Stimulated activated CD4-positive, alpha-beta T cell treated with anti-CD3 and anti-CD28 coated beads, Interleukin-2, amount 100 ng/mL, for 24 hours (primary cell): ENCODE data around the gene HIVEP2.
A peak's percentile ranks its signal among the peaks of the same experiment; 100 is the strongest.

Experiments used
- DNase-seq, 2 donors: peaks; one replicate each; pipeline ENCODE4 v3.0.0-alpha.2; 2020

The HIVEP2 gene

GRCh38 chr6:142945446-142946180, 637 bp upstream of the HIVEP2 start:
- peak; percentile 53 to 67 for DNase-seq

DNA sequence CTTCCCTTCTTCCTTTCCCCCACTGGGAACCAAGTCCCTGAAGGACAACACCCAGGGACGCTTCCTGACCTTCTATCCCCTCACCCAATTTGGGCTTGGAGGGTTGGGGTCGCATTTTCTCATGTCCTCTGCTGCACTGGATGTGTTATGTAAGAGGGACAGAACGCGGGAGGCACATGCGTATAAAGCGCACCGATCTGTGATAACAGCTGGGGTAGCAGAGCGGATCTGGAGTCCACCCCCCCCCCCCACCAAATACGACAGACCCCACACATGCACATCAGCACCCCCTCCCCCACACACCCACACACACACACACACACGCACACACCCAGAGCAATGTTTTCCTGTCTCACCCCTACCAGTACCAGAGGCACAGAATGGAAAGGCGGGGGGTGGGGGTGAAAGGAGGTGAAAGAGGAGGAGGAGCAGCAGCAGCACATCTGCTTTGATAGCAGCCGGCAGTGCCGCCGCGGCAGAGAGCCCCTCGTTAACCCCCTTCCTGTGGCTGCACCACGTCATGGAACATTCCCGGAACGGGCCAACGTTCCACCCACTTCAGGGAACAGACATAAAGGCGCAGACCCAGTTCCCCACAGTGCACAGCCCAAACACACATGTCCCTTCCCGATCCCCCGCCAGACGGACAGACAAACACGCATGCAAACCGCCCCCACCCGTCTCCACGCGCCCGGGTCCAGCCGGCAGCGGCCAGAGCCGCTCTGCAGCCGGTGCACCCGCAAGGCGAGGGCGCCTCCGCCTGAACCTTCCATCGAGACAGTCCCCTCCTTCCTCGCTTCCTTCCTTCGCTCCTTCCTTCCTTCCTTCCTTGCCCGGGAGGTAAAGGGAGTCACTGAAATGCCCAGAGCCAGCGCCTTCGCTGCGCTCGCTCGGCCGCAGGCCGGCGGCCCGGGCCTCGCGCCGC, 590 bp downstream of the HIVEP2 start:
- peak; percentile 91 for DNase-seq

GRCh38 chr6:142943711-142944123, 1.3 kb downstream of the HIVEP2 start:
- peak; percentile 25 to 51 for DNase-seq

- DNase-seq: no peak
Observed at GRCh38 chr6:142942805-142943227, 2.2 kb downstream of the HIVEP2 start.

GRCh38 chr6:142942238-142942637, 2.7 kb downstream of the HIVEP2 start:
- DNase-seq: no peak

- DNase-seq: no peak
Observed at GRCh38 chr6:142941018-142941417, 4.0 kb downstream of the HIVEP2 start.

DNA sequence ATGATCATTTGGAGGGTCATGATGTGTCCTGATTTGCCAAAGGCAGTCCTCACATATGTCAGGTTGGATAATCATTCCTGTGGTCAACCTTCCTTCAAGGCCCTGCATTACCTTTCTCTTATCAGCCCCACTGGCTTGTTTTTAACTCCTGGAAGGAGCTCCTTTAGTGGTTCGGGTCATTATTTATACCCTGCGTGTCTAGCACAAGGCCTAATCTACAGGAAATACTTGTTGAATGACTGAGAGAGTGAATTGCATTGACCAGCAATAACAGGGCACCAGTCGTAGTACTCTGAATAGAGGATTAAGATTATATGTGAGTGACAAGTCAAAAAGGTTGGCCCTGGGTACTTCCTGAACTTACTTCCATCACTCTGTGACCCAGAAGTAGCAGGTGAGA, 4.5 kb downstream of the HIVEP2 start:
- no peak for DNase-seq

DNA sequence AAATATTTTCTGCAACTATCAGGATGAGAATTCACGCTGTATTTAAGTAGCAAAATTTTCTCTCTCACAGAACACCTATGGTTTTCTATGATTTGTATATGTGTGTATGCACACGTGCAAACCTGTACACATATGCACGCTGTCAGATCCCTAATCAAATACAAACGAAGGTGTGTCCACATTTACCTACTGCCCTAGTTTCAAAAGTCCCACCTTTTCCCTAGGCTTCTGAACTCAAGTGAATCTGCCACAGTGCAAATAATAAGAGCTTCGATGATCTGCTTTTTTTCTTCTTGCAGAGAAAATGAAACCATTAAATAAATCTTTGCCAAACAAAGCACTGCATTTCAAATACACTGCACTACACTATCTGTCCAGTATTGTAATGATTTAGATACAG, 6.5 kb downstream of the HIVEP2 start:
- no peak for DNase-seq

DNA sequence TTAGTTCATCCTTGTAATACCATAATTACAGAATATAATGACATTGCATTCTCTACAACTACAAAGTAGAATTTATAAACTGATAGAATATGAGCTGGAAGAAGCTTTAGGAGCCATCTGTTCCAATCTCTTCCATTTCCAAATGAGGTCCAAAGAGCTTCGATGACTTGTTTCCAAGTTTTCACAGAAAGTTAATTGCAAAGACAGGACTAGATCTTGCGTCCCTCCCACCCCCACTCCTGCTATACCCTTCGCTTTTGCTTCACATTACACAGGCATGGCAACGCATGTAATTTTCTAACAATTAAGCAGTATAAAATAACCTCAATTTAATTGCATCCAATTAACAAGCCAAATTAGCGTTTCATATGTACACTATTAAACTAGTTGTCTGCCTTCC, 7.0 kb downstream of the HIVEP2 start:
- no peak for DNase-seq

DNA sequence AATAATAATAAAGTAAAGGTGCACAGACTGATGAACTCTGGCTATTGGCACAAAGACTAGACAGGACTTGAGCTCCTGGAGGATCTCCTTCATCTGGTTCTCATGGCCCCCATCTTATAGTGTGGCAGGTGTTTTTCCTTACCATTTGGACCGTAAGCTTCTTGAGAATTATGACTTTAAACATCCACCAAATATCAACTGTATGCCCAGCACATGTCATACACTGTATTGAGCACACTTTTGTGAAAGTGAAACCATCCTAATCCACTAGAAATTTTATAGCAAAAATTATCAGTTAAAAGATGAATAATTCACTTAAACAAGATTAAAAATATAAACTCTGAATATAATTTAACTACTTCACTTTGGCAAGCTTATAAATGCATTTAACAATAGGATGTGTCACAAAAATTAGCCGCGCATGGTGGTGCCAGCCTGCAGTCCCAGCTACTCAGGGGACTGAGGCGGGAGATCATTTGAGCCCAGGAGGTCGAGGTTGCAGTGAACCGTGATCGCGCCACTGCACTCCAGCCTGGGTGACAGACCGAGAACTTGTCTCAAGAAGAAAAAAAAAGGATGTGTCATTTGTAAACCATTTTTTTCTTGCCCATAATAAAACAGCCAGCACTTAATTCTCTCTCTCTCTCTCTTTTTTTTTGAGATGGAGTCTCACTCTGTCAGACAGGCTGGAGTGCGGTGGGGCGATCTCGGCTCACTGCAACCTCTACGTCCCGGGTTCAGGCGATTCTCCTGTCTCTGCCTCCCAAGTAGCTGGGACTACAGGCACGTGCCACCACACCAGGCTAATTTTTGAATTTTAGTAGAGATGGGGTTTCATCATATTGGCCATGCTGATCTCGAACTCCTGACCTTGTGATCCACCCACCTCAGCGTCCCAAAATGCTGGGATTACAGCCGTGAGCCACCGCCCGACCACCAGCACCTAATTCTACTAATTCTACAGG, 9.1 kb downstream of the HIVEP2 start:
- DNase-seq: peak; percentile 36

- no peak for DNase-seq
Observed at GRCh38 chr6:142934599-142934998, 10.4 kb downstream of the HIVEP2 start.

GRCh38 chr6:142934106-142934505, 10.9 kb downstream of the HIVEP2 start:
- no peak for DNase-seq

GRCh38 chr6:142933701-142934100, 11.3 kb downstream of the HIVEP2 start:
- no peak for DNase-seq

DNA sequence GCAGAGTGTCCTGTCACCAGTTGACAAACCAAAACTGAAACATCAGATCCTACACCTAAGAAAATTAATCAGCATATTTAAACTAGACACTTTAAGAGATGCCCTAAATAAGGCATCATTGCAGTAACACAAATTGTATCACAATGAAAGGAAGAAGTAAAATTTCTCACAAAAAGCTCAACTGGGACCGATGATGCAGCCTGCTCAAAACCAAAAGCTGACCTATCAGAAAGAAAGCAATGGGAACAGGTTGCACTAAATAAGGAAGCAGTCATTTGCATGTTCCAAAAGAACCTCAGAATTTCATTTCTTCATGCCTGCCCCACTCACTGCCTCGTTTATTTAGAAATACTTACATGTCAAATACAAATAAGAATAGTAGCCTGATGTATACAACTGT, 12.1 kb downstream of the HIVEP2 start:
- no peak for DNase-seq

- DNase-seq: no peak
Observed at GRCh38 chr6:142929751-142930358, 15.1 kb downstream of the HIVEP2 start.

GRCh38 chr6:142927904-142928303, 17.1 kb downstream of the HIVEP2 start:
- DNase-seq: no peak

GRCh38 chr6:142927271-142927580, 17.8 kb downstream of the HIVEP2 start:
- no peak for DNase-seq

DNA sequence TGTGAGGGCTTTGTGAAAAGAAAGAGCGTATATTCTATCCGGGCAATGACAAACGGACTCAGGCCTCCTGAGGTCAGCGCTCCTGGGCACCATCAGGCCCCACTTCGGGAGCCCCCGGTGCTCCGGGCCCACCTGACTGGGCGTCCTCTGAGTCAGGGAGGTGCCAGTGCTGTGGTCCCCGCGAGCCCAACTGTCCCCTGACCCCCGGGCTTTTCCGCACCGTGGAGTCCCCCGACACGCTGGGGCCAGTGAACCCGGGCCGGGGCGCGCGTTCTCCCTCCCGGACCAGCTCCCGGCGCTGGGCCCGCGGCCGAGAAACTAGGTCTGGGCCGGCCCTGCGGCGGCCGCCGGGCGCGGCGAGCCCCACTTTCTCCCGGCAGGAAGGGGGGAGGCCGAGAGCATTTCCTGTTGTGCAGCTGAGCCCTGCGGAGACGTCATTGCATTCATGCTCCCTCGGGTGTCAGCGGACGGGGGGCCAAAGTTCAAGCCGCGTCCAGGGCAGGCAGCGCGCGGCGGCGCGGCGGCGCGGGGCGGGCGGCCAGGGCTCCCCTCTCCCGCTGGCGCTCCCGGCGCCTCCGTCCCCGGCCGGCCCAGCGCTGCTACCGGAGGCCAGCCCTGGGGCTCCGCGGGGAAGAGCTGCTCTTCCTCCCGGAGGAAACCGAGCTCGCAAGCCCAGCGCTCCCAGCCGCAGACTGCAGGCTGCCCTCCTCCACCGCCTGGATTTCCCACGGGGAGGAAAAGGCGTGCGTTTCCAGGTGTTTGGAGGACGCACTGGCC, 18.3 kb downstream of the HIVEP2 start:
- DNase-seq: peak; percentile 65 to 67

DNA sequence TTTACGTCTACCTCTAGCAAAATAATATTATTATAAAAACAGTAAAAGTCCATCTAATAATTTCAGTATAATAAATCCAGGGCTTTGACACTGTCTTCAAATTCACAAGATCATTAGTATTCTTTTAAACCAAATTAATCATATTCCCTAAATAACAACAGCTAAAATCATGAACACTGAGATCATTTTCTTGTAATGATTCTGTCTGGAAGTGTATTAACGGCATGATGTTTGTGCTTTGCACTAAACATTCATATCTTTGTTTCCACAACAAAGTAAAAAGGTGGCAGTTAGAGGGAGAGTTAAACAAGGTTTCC, 18.8 kb downstream of the HIVEP2 start:
- DNase-seq: no peak

DNA sequence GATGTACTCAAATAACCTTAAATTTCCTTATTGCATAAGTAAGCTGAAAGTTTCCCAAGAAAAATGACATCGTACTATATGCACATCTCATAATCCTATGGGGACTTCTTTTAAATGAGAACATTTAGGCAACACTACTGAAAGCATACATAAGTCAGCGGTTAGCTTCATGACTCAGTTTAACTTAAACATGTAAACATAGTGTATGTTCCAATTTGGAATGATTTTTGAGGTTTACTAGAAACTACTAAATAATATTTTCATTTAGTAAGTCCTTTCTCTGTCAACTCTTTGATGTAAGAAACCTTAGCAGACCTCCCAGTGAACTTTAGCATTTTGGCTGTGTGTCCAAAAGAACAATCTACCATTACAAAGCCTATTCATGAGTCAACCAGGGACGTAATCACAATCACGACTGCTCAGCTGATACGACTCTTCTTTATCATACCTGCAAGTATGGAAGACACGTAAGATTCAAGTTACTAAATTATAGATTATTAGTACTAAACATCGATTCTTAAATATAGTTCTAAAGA, 19.3 kb downstream of the HIVEP2 start:
- DNase-seq: no peak

- DNase-seq: no peak
Observed at GRCh38 chr6:142918339-142919042, 26.5 kb downstream of the HIVEP2 start.
